ENCODE data around the gene PAGE5.

DNA sequence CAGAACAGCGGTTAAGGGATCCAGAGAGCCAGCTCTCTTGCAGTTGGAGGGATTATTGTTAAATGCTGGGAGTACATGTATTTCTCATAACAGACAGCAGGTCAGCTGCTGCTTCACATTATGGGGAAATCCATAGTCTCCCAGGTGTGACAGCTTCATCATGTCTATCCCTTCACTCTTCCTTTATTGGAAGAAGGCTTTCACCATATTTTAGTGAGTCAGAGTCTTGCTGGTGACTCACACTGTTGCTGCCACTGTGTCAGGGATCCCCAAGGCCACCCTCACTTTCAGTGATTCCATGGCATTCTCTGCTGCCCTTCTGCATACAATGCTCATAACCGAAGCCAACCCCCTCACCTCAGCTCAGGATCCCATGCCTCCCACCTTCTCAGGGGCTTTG is 32.9 kb upstream of the PAGE5 start:
- TF ChIP-seq CTCF (IDR thresholded peaks at IDR 0.05): no peak
- TF ChIP-seq POLR2A (IDR thresholded peaks at IDR 0.05): no peak
